Measurements from ENCODE around the gene COL7A1.
"Not testable (repeated sequence)": the region's sequence is repeated elsewhere in the genome, so short reads cannot be mapped to it uniquely, and the experiment has no call there.

The COL7A1 gene

DNA sequence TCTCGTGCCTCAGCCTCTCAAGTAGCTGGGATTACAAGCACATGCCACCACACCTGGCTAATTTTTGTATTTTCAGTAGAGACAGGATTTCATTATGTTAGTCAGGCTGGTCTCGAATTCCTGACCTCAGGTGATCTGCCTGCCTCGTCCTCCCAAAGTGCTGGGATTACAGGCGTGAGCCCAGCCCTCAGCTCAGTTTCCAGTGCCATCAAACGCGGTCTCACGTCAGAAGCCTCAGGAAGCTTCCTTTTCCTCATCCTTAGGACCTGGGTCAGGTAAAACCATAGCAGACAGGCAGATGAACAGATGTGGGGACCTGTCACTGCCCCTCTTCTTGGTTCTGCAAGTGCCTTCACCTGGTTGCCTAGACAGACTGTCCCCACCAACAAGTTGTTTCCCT is 43.5 kb downstream of the COL7A1 start:
- peaks cover 18% of the 10 kb centered on the region for H3K4me1 ChIP-seq (ENCODE audit: control insufficient read depth, insufficient read depth, low read length)
- H3K4me3 ChIP-seq (ENCODE audit: low read depth, low read length); H3K9me3 ChIP-seq (ENCODE audit: control insufficient read depth, insufficient read depth, low read depth, low read length); H3K27ac ChIP-seq (ENCODE audit: low read depth, low read length); H3K27me3 ChIP-seq (ENCODE audit: control insufficient read depth, insufficient read depth, low read length); H3K9ac ChIP-seq (ENCODE audit: low read length): not testable (repeated sequence)
- H3K36me3 ChIP-seq (ENCODE audit: control insufficient read depth, insufficient read depth, low read length): peaks cover 38% of the 10 kb centered on the region

DNA sequence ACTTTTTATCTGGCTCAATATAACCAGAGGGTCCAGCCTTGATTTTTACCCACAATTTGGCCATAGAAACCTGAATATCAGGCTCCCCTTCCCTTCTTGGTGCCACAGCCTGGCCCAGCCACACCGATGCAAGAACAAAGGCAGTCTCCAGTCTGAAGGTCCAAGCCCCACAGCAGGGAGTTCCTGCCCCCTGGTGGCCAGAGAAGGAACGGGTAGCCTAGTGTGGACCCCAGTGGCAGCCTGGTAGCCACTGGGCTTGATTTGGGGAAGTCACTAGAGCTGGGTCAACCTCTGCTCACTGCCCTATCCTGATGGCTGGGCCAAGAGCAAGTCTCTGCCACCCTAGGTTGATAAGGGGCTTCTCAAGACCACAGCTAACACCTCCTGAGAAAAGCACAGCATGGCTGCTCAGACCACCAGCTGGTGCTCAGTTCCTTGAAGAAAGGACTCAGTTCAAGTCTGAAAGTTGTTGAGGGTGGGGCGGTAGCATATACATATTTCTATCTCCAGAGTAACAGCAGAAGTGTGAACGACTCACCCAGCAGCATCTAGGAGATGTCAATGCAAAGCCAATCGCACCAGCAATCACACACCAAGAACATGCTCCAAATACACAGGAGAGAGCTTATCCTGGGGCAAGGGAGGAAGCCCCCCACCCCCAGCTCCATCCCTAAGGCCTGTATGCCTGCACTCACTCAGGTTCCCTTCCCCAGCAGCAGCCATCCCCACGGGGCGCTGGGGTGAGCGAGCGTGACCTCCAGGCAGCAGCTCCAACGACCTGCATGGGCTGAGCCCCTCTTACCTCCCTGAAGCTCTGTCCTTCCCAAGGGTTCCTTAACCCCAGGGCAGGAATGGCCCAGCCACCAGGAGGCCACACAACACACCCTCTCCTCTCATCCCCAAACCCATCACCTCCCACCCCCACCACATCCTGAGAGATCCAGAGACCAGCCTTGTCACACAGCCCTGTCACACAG is 46.1 kb downstream of the COL7A1 start:
- no peak overlapping the region for H3K4me3 ChIP-seq (ENCODE audit: low read depth, low read length)
- H3K9ac ChIP-seq (ENCODE audit: low read length): no peak overlapping the region
- H3K27ac ChIP-seq (ENCODE audit: low read depth, low read length): no peak overlapping the region
- H3K4me1 ChIP-seq (ENCODE audit: control insufficient read depth, insufficient read depth, low read length): peaks cover 4% of the 10 kb centered on the region; the same call in 1 of the 2 replicates
- H3K27me3 ChIP-seq (ENCODE audit: control insufficient read depth, insufficient read depth, low read length): no peaks in the 10 kb centered on the region
- H3K36me3 ChIP-seq (ENCODE audit: control insufficient read depth, insufficient read depth, low read length): peaks cover 44% of the 10 kb centered on the region
- H3K9me3 ChIP-seq (ENCODE audit: control insufficient read depth, insufficient read depth, low read depth, low read length): no peaks in the 10 kb centered on the region

DNA sequence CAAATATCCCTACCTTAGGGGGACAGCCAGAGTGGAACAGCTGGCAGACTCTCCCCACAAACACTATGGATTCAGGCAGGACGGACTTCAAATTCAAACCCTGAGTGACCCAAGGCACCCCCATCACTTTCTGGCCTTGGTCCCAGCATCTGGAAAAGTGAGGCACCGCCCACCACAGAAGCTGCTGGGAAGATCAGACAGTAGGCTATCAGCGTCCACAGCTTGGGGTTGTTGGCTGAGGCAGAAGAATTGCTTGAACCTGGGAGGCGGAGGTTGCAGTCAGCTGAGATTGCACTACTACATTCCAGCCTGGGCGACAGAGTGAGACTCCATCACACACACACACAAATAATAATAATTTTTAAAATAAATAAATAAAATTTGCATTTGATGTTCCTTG is 47.0 kb downstream of the COL7A1 start:
- no peaks in the 10 kb centered on the region for H3K27me3 ChIP-seq (ENCODE audit: control insufficient read depth, insufficient read depth, low read length)
- H3K9me3 ChIP-seq (ENCODE audit: control insufficient read depth, insufficient read depth, low read depth, low read length): no peaks in the 10 kb centered on the region
- no peak overlapping the region for H3K27ac ChIP-seq (ENCODE audit: low read depth, low read length)
- H3K4me3 ChIP-seq (ENCODE audit: low read depth, low read length): no peak overlapping the region
- H3K36me3 ChIP-seq (ENCODE audit: control insufficient read depth, insufficient read depth, low read length): peaks cover 50% of the 10 kb centered on the region
- no peaks in the 10 kb centered on the region; the same call in 1 of the 2 replicates for H3K4me1 ChIP-seq (ENCODE audit: control insufficient read depth, insufficient read depth, low read length)
- H3K9ac ChIP-seq (ENCODE audit: low read length): no peak overlapping the region

DNA sequence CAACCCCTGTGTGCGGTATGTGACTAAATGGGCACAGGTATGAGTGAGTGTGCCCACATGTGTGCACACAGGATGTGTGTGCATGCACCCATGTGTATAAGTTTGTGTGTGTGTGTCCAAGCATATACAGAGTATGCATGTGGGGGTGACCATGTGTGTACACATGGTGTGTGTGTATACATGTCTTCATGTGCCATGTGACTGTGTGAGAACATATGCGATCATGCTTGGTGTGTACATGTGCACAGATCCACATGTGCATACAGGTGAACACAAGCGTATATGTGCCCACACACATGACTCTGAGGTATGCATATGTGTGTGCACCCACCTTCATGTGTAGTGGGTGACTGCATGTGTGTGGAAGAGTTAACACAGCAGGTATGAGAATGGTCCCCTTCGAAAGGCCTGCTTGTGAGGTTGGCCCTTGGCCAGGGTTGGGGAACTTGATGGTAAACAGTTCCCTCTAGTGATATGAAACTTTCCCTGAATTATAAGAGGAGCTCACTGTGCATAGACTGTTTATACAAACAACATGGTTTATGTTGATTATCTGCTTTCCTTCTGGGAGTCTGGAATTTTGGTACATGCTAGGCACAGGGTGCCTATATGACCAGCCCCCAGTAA is 48.8 kb downstream of the COL7A1 start:
- Histone ChIP-seq H3K9me3 (ENCODE audit: control insufficient read depth, insufficient read depth, low read depth, low read length) (no peaks in the 10 kb centered on the region), H3K4me3 (ENCODE audit: low read depth, low read length) (no peak overlapping the region), H3K9ac (ENCODE audit: low read length) (no peak overlapping the region), H3K4me1 (ENCODE audit: control insufficient read depth, insufficient read depth, low read length) (no peaks in the 10 kb centered on the region; the same call in 1 of the 2 replicates), H3K27me3 (ENCODE audit: control insufficient read depth, insufficient read depth, low read length) (no peaks in the 10 kb centered on the region), H3K27ac (ENCODE audit: low read depth, low read length) (no peak overlapping the region), H3K36me3 (ENCODE audit: control insufficient read depth, insufficient read depth, low read length) (peaks cover 57% of the 10 kb centered on the region)

DNA sequence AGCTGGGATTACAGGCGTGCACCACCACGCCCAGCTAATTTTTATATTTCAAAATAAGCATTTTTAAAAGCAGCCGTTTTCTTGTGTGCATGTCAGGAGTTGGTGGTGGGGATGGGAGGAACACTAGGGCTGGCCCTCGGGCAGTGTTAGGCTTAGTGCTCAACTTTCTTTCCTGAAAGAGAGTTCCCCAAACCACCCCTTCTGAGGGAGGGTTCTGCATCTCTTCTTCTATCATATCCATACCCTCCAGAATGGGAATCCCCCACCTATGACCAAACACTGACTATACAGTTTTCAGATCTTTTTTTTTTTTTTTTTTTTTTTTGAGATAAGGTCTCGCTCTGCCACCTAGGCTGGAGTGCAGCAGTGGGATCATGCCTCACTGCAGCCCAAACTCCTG is 51.0 kb downstream of the COL7A1 start:
- Histone ChIP-seq H3K27ac (ENCODE audit: low read depth, low read length) (no peak overlapping the region), H3K27me3 (ENCODE audit: control insufficient read depth, insufficient read depth, low read length) (no peaks in the 10 kb centered on the region), H3K36me3 (ENCODE audit: control insufficient read depth, insufficient read depth, low read length) (peaks cover 60% of the 10 kb centered on the region), H3K9ac (ENCODE audit: low read length) (no peak overlapping the region), H3K9me3 (ENCODE audit: control insufficient read depth, insufficient read depth, low read depth, low read length) (no peaks in the 10 kb centered on the region), H3K4me3 (ENCODE audit: low read depth, low read length) (no peak overlapping the region), H3K4me1 (ENCODE audit: control insufficient read depth, insufficient read depth, low read length) (no peaks in the 10 kb centered on the region; the same call in 1 of the 2 replicates)

DNA sequence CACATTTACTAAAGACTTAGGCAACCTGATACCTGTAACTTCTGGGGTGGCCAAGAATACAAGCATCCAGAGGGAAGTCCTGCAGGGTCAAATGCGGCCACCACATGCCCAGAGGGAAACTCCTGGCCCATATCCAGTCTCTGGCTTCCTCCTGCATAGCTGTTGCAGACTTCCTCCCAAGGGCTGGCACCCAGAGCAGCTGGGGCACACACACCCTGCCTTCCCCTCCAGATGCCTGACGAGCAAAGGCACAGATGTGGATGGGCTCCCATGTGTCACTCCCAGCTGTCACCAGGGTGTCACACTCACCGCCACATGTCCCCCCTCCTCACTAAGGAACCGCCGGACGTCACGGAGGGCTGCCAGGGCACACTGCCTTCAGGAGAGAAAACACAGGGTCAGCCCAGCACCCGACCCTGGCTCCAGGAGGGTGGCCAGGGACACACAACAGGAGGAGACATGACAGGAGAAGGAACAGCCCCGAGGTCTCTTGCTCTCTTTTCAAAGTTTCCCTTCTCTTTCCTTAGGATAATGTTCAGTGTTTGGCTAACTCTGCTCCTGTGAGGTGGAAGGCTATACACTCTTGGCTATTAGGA is 51.8 kb downstream of the COL7A1 start:
- Histone ChIP-seq H3K4me1 (ENCODE audit: control insufficient read depth, insufficient read depth, low read length) (no peaks in the 10 kb centered on the region), H3K4me3 (ENCODE audit: low read depth, low read length) (no peak overlapping the region), H3K27me3 (ENCODE audit: control insufficient read depth, insufficient read depth, low read length) (no peaks in the 10 kb centered on the region), H3K36me3 (ENCODE audit: control insufficient read depth, insufficient read depth, low read length) (peaks cover 64% of the 10 kb centered on the region), H3K27ac (ENCODE audit: low read depth, low read length) (no peak overlapping the region), H3K9ac (ENCODE audit: low read length) (no peak overlapping the region), H3K9me3 (ENCODE audit: control insufficient read depth, insufficient read depth, low read depth, low read length) (no peaks in the 10 kb centered on the region)

DNA sequence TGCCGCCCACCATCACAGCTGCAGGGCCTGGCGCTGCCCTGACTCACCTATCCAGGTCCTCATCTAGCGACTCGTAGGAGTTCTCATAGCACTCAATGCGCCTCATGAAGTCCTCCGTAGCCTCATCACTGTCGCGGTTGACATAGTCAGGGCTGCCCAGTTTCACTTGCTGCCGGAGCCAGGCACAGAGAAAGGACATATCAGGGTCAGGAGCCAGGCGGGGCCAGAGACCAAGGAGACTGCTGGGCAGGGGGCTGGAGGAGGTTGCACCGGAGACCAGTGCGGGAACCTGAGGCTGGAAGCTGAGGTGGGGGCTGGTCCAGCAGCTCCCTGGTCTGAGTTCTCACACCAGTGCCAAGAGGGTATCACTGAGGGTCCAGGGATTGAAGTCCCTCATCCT is 56.7 kb downstream of the COL7A1 start:
- Histone ChIP-seq H3K4me3 (ENCODE audit: low read depth, low read length) (no peak overlapping the region), H3K4me1 (ENCODE audit: control insufficient read depth, insufficient read depth, low read length) (no peaks in the 10 kb centered on the region), H3K9ac (ENCODE audit: low read length) (no peak overlapping the region), H3K36me3 (ENCODE audit: control insufficient read depth, insufficient read depth, low read length) (peaks cover 80% of the 10 kb centered on the region), H3K27ac (ENCODE audit: low read depth, low read length) (no peak overlapping the region), H3K9me3 (ENCODE audit: control insufficient read depth, insufficient read depth, low read depth, low read length) (no peaks in the 10 kb centered on the region), H3K27me3 (ENCODE audit: control insufficient read depth, insufficient read depth, low read length) (no peaks in the 10 kb centered on the region)

DNA sequence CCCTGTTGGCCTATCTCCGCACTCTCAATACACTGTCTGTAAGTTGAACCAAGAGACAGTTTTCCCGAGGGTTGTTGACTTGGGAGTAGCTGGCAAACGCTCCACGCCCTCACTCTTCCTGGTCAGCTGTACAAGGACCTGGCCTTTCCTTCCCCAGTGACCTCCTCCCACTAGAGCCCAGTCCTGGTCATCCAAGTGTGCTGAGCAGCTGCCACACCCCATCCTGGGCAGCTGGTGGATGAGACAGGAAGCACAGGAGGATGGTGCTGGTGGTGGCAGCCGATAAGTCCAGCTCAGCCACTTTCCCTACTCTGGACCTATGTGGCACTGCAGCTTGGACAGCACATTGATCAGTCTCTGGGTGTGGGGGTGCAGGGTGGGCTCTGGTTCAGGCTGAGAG is 58.3 kb downstream of the COL7A1 start:
- peaks cover 81% of the 10 kb centered on the region for H3K36me3 ChIP-seq (ENCODE audit: control insufficient read depth, insufficient read depth, low read length)
- H3K9me3 ChIP-seq (ENCODE audit: control insufficient read depth, insufficient read depth, low read depth, low read length): no peaks in the 10 kb centered on the region
- H3K4me1 ChIP-seq (ENCODE audit: control insufficient read depth, insufficient read depth, low read length): no peaks in the 10 kb centered on the region
- H3K4me3 ChIP-seq (ENCODE audit: low read depth, low read length): no peak overlapping the region
- no peak overlapping the region for H3K9ac ChIP-seq (ENCODE audit: low read length)
- no peak overlapping the region for H3K27ac ChIP-seq (ENCODE audit: low read depth, low read length)
- H3K27me3 ChIP-seq (ENCODE audit: control insufficient read depth, insufficient read depth, low read length): no peaks in the 10 kb centered on the region

DNA sequence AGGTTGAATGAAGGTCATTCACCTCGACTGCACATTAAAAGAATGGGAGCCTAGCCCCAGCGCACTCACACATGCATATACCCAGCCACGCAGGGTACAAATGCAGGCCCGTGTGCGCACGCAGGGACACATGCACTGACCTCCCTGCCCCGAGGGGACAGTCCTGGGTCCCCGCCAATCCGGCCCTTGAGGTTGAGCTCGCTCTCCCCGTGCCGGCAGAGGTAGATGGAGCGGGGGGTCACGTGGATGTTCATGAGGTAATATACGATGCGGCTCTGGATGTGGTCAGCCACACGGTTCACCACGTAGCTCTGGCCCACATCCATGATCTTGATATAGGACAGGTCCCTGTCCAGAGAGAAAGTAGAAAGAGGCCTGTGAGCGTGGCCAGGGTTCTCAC is 59.0 kb downstream of the COL7A1 start:
- Histone ChIP-seq H3K4me1 (ENCODE audit: control insufficient read depth, insufficient read depth, low read length) (no peaks in the 10 kb centered on the region), H3K36me3 (ENCODE audit: control insufficient read depth, insufficient read depth, low read length) (peaks cover 81% of the 10 kb centered on the region), H3K9me3 (ENCODE audit: control insufficient read depth, insufficient read depth, low read depth, low read length) (no peaks in the 10 kb centered on the region), H3K27me3 (ENCODE audit: control insufficient read depth, insufficient read depth, low read length) (no peaks in the 10 kb centered on the region), H3K4me3 (ENCODE audit: low read depth, low read length) (no peak overlapping the region), H3K9ac (ENCODE audit: low read length) (no peak overlapping the region), H3K27ac (ENCODE audit: low read depth, low read length) (no peak overlapping the region)

DNA sequence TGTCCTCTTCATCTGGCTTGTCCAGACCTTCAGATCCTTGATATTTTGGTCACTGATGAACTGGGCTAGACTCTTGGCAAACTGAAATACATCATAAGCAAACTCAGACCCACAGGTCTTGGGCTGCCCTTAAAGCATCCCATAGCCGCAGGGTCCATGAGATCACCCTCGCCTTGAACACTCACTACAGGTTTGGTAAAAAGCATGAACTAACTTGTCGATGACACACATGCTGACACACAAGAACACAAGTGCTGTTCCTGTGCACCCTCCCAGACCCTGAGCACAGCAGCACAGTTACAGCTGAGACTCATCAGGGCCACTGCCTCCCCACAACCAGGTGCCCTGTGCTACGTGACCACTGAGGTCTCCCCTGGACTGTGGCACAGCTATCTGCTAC is 59.6 kb downstream of the COL7A1 start:
- Histone ChIP-seq H3K9me3 (ENCODE audit: control insufficient read depth, insufficient read depth, low read depth, low read length) (no peaks in the 10 kb centered on the region), H3K27ac (ENCODE audit: low read depth, low read length) (no peak overlapping the region), H3K4me3 (ENCODE audit: low read depth, low read length) (no peak overlapping the region), H3K4me1 (ENCODE audit: control insufficient read depth, insufficient read depth, low read length) (no peaks in the 10 kb centered on the region), H3K27me3 (ENCODE audit: control insufficient read depth, insufficient read depth, low read length) (no peaks in the 10 kb centered on the region), H3K9ac (ENCODE audit: low read length) (no peak overlapping the region), H3K36me3 (ENCODE audit: control insufficient read depth, insufficient read depth, low read length) (peaks cover 84% of the 10 kb centered on the region)

DNA sequence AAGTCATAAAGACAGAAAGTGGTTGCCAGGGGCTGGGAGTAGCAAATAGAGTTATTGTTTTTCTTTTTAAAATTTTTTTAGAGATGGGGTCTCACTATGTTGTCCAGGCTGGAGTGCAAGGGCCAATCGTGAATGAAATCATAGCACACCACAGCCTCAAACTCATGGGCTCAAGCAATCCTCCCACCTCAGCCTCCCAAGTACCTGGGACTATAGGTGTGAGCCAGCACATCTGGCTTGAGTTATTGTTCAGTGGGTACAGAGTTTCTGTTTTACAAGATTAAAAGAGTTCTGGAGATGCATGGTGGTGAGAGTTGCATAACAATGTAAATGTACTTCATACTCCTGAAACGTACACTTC is 62.2 kb downstream of the COL7A1 start:
- Histone ChIP-seq H3K27ac (ENCODE audit: low read depth, low read length) (no peak overlapping the region), H3K4me1 (ENCODE audit: control insufficient read depth, insufficient read depth, low read length) (no peaks in the 10 kb centered on the region), H3K36me3 (ENCODE audit: control insufficient read depth, insufficient read depth, low read length) (peaks cover 82% of the 10 kb centered on the region), H3K27me3 (ENCODE audit: control insufficient read depth, insufficient read depth, low read length) (no peaks in the 10 kb centered on the region), H3K4me3 (ENCODE audit: low read depth, low read length) (no peak overlapping the region), H3K9ac (ENCODE audit: low read length) (no peak overlapping the region), H3K9me3 (ENCODE audit: control insufficient read depth, insufficient read depth, low read depth, low read length) (no peaks in the 10 kb centered on the region)

Measured in HUES6 (cell line).